ENCODE results near the gene MAN1B1. TPM values are rescaled to one million over a fixed set of nuclear protein-coding genes. Genes with fewer than 3 reads are reported as not detected.
A peak's percentile ranks its signal among the peaks of the same experiment; 100 is the strongest.

MAN1B1 gene
- total and polyA plus RNA-seq, 8 donors: 22.0 to 86.0 (median 28.4) TPM

GRCh38 chr9:137065336-137065967 lies 21.3 kb upstream of the MAN1B1 start:
- intact Hi-C loops (cut with DNase I): loop anchor here in 1 of 3 donors (2.0 kb wide), 1 partner anchor 17 kb away; no protein-coding TSS in a partner anchor
- DNase-seq: peak in 3 of 6 donors; percentile 3 to 72 (median 27)

GRCh38 chr9:137066096-137066861 lies 20.5 kb upstream of the MAN1B1 start:
- FAIRE-seq: no peak
- H3K27me3 ChIP-seq: no peaks in the 10 kb centered on the region
- ATAC-seq: no peak

More at GRCh38 chr9:137065336-137065967, 21.3 kb upstream of the MAN1B1 start:
- peaks cover 0 to 5% (median 5%) of the 10 kb centered on the region in 3 donors for H3K4me1 ChIP-seq
- H3K27me3 ChIP-seq: no peaks in the 10 kb centered on the region
- FAIRE-seq: no peak
- 91 to 92% methylated on average over 23 of the region's 23 CpGs for WGBS, 2 donors
- H3K27ac ChIP-seq: no peak overlapping the region
- H3K4me3 ChIP-seq: no peak overlapping the region
- H3K9me3 ChIP-seq: no peaks in the 10 kb centered on the region
- no peak for ATAC-seq
- no peaks in the 10 kb centered on the region for H3K36me3 ChIP-seq
- TF ChIP-seq CTCF (IDR thresholded peaks at IDR 0.05): no peak

GRCh38 chr9:137067860-137068538 lies 18.8 kb upstream of the MAN1B1 start:
- intact Hi-C loops (cut with DNase I): no loop called here
- DNase-seq (peak; percentile 74 to 94 (median 87)), ATAC-seq (peak; percentile 46 to 68 (median 67)), FAIRE-seq (no peak)
- TF ChIP-seq CTCF (IDR thresholded peaks at IDR 0.05): peak; percentile 64 to 83 (median 74)
- no peak overlapping the region for H3K27ac ChIP-seq
- no peaks in the 10 kb centered on the region for H3K36me3 ChIP-seq
- no peaks in the 10 kb centered on the region for H3K27me3 ChIP-seq
- no peaks in the 10 kb centered on the region for H3K9me3 ChIP-seq
- WGBS, 2 donors: 51 to 55% methylated on average over 12 of the region's 12 CpGs
- no peak overlapping the region for H3K4me3 ChIP-seq
- peaks cover 0 to 13% (median 13%) of the 10 kb centered on the region in 3 donors for H3K4me1 ChIP-seq

More at GRCh38 chr9:137066096-137066861, 20.5 kb upstream of the MAN1B1 start:
- intact Hi-C loops (cut with DNase I): no loop called here
- TF ChIP-seq CTCF (IDR thresholded peaks at IDR 0.05): no peak
- no peaks in the 10 kb centered on the region for H3K9me3 ChIP-seq
- 82 to 89% methylated on average over 26 of the region's 26 CpGs for WGBS, 2 donors
- no peak overlapping the region for H3K4me3 ChIP-seq
- H3K27ac ChIP-seq: no peak overlapping the region
- H3K4me1 ChIP-seq: peaks cover 0 to 11% (median 10%) of the 10 kb centered on the region in 3 donors
- H3K36me3 ChIP-seq: no peaks in the 10 kb centered on the region
- peak in 3 of 6 donors; percentile 47 to 81 (median 60) for DNase-seq

- ATAC-seq: no peak
- no peak for TF ChIP-seq CTCF (IDR thresholded peaks at IDR 0.05)
- peak in 3 of 6 donors; percentile 27 to 74 (median 46) for DNase-seq
- H3K9me3 ChIP-seq: no peaks in the 10 kb centered on the region
- no peaks in the 10 kb centered on the region for H3K27me3 ChIP-seq
- no peak overlapping the region for H3K27ac ChIP-seq
- 81 to 87% methylated on average over 16 to 17 of the region's 17 CpGs for WGBS, 2 donors
- intact Hi-C loops (cut with DNase I): no loop called here
- H3K36me3 ChIP-seq: no peaks in the 10 kb centered on the region
- peaks cover 0 to 13% (median 13%) of the 10 kb centered on the region in 3 donors for H3K4me1 ChIP-seq
- no peak overlapping the region for H3K4me3 ChIP-seq
- no peak for FAIRE-seq
These were observed 18.0 kb upstream of the MAN1B1 start for GRCh38 chr9:137068539-137069507.

All from pancreas (tissue), 10 donors.